ENCODE measurements around the gene LPAR4.

GRCh38 chrX:78769946-78770345 lies 22.4 kb downstream of the LPAR4 start:
- TF ChIP-seq, protein P1, sequence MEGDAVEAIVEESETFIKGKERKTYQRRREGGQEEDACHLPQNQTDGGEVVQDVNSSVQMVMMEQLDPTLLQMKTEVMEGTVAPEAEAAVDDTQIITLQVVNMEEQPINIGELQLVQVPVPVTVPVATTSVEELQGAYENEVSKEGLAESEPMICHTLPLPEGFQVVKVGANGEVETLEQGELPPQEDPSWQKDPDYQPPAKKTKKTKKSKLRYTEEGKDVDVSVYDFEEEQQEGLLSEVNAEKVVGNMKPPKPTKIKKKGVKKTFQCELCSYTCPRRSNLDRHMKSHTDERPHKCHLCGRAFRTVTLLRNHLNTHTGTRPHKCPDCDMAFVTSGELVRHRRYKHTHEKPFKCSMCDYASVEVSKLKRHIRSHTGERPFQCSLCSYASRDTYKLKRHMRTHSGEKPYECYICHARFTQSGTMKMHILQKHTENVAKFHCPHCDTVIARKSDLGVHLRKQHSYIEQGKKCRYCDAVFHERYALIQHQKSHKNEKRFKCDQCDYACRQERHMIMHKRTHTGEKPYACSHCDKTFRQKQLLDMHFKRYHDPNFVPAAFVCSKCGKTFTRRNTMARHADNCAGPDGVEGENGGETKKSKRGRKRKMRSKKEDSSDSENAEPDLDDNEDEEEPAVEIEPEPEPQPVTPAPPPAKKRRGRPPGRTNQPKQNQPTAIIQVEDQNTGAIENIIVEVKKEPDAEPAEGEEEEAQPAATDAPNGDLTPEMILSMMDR (IDR thresholded peaks at IDR 0.05) = no peak
- TF ChIP-seq POLR2A (IDR thresholded peaks at IDR 0.05) = no peak

Data from lower leg skin (tissue), 3 donors.